BJ (cell line): ENCODE results near the gene AKT2. TPM values are rescaled to one million over a fixed set of nuclear protein-coding genes. Genes with fewer than 3 reads are reported as not detected.

Source experiments
- CTCF ChIA-PET: fragments of 350-600 bp; formaldehyde crosslinking; extraction: SDS; loops from one replicate; lab custom pipeline; 2021; ENCODE audit warnings: antibody characterized with exemption, inconsistent platforms; lab: Yijun Ruan, JAX
- POLR2A ChIA-PET: fragments of 300-600 bp; sonication (Branson Sonifier 250); formaldehyde crosslinking; extraction: SDS; loops from one replicate; lab custom pipeline; 2021; ENCODE audit warnings: antibody characterized with exemption; lab: Charles Lee
- DNase-seq: peaks from one replicate; pipeline ENCODE4 v3.0.0-alpha.2; 2011; ENCODE audit warnings: low read depth
- H3K27me3 ChIP-seq: 2 replicates; pipeline ENCODE4 v1.6.0; 2011; ENCODE audit warnings: low read length; ENCODE audit not compliant: control insufficient read depth, insufficient read depth
- H3K36me3 ChIP-seq: 2 replicates; pipeline ENCODE4 v1.5.1; 2011; ENCODE audit warnings: low read length; ENCODE audit not compliant: control insufficient read depth, insufficient read depth
- H3K4me3 ChIP-seq: 2 replicates; pipeline ENCODE4 v1.5.1; 2011; ENCODE audit warnings: low read depth, mild to moderate bottlenecking, control low read depth, low read length
- polyA plus RNA-seq: library from polyadenylated mRNA; depleted of rRNA; stranded (reverse); fragments of >200 nt; gene quantifications from 2 replicates; pipeline ENCODE4 v1.2.3, GENCODE V29; 2011
- TF ChIP-seq, protein P1 (sequence below): IDR thresholded peaks from 2 replicates; pipeline ENCODE4 v1.5.1; 2011; ENCODE audit warnings: low read depth, mild to moderate bottlenecking, control low read depth, inconsistent platforms, low read length, moderate library complexity; ENCODE audit not compliant: insufficient read depth

The AKT2 gene
- polyA plus RNA-seq, 1 experiment: 162 TPM

GRCh38 chr19:40193587-40193849 lies 91.6 kb downstream of the AKT2 start:
- Histone ChIP-seq H3K27me3 (no peaks in the 10 kb centered on the region), H3K36me3 (peaks cover 2% of the 10 kb centered on the region), H3K4me3 (no peak overlapping the region)
- TF ChIP-seq, protein P1, sequence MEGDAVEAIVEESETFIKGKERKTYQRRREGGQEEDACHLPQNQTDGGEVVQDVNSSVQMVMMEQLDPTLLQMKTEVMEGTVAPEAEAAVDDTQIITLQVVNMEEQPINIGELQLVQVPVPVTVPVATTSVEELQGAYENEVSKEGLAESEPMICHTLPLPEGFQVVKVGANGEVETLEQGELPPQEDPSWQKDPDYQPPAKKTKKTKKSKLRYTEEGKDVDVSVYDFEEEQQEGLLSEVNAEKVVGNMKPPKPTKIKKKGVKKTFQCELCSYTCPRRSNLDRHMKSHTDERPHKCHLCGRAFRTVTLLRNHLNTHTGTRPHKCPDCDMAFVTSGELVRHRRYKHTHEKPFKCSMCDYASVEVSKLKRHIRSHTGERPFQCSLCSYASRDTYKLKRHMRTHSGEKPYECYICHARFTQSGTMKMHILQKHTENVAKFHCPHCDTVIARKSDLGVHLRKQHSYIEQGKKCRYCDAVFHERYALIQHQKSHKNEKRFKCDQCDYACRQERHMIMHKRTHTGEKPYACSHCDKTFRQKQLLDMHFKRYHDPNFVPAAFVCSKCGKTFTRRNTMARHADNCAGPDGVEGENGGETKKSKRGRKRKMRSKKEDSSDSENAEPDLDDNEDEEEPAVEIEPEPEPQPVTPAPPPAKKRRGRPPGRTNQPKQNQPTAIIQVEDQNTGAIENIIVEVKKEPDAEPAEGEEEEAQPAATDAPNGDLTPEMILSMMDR: no peak
- ChIA-PET CTCF (interaction anchor here (0.8 kb wide), 1 partner anchor 35 kb away, joined by 3 read pairs; no protein-coding TSS in a partner anchor), POLR2A (no interaction called here)
- peak; percentile 2 for DNase-seq

DNA sequence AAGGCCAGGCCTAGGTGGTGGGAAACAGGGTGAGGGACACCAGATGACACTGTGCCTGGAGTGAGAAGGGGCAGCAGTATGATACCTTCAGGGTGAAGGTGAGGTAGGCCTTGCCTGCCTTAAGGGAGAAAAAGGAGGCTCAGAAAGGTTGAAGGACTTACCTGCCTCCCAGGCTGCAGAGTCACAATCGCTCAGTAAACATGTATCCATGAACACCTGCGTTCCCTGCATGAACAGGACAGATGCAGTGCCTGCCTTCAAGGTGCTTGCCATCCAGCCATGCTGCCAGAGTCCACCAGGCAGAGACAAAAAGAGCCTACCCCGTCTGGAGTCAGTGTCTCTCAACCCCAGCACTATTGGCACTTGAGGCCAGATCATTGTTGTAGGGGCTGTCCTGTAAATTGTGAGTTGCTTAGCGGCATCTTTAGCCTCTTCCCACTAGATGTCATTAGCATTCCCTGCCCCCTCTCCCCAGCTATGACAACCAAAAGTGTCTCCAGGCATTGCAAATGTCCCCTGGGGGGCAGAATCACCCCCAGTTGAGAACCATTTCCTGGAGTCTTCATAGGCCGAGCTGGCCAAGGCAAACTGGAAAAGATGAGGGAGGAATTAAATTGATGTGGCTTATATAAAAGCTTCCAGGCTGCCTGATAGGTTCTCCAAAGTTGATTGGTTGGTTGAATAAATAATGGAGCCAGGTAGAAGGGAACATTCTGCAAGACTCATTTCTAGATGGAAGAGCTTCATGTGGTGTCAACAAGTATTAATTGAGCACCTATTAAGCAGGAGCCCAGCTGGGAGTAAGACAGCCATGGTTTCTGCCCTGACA lies 92.2 kb downstream of the AKT2 start:
- H3K4me3 ChIP-seq: no peak overlapping the region; the same call in 1 of the 2 replicates
- H3K36me3 ChIP-seq: peaks cover 2% of the 10 kb centered on the region
- POLR2A ChIA-PET: interaction anchor here (0.5 to 0.6 kb wide), 2 partner anchors 35 to 445 kb away, joined by 3 read pairs; no protein-coding TSS in a partner anchor
- TF ChIP-seq, protein P1: no peak
- H3K27me3 ChIP-seq: no peaks in the 10 kb centered on the region
- no peak for DNase-seq
- CTCF ChIA-PET: interaction anchor here (0.8 to 2.2 kb wide), 2 partner anchors 7 to 36 kb away, joined by 3 to 6 read pairs; no protein-coding TSS in a partner anchor

DNA sequence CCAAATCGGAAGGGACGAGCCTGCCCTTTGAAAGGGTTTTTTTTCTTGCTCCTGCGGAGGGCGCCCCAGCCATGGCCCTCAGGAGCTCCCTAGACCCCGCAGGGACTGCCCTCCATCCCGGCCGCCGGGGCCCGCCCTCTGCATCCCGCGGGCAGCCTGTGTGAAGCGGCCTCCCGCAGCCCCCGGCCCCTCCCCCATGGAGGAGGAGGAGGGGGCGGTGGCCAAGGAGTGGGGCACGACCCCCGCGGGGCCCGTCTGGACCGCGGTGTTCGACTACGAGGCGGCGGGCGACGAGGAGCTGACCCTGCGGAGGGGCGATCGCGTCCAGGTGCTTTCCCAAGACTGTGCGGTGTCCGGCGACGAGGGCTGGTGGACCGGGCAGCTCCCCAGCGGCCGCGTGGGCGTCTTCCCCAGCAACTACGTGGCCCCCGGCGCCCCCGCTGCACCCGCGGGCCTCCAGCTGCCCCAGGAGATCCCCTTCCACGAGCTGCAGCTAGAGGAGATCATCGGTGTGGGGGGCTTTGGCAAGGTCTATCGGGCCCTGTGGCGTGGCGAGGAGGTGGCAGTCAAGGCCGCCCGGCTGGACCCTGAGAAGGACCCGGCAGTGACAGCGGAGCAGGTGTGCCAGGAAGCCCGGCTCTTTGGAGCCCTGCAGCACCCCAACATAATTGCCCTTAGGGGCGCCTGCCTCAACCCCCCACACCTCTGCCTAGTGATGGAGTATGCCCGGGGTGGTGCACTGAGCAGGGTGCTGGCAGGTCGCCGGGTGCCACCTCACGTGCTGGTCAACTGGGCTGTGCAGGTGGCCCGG lies 93.1 kb downstream of the AKT2 start:
- peaks cover 2% of the 10 kb centered on the region for H3K36me3 ChIP-seq
- peak overlapping the region; percentile 98 for H3K4me3 ChIP-seq
- TF ChIP-seq, protein P1: peak; percentile 21
- H3K27me3 ChIP-seq: no peaks in the 10 kb centered on the region
- POLR2A ChIA-PET: no interaction called here
- no peak for DNase-seq
- CTCF ChIA-PET: interaction anchor here (0.5 to 2.2 kb wide), 3 partner anchors 8 to 961 kb away, joined by 3 to 6 read pairs (median 3); no protein-coding TSS in a partner anchor

- TF ChIP-seq, protein P1: no peak
- Histone ChIP-seq H3K4me3 (peak within 1 kb of the TSS; percentile 98), H3K27me3 (no peaks in the 10 kb centered on the region), H3K36me3 (peaks cover under 1% of the 10 kb centered on the region; the same call in 1 of the 2 replicates)
- ChIA-PET CTCF (interaction anchor here (0.5 to 2.2 kb wide), 5 partner anchors 9 to 962 kb away, joined by 3 to 6 read pairs (median 3); no protein-coding TSS in a partner anchor), POLR2A (no interaction called here)
- DNase-seq: peak; percentile 4
Observed at GRCh38 chr19:40190891-40191835, 94.0 kb downstream of the AKT2 start, which contains the start of gene MAP3K10. MAP3K10 (plus strand) TSS chr19:40191426; CDS start chr19:40192032, 606 bp downstream.
